HCEC 1CT (cell line): ENCODE measurements around the gene STX18.
A peak's percentile ranks its signal among the peaks of the same experiment; 100 is the strongest.
"Not testable (repeated sequence)": the region's sequence is repeated elsewhere in the genome, so short reads cannot be mapped to it uniquely, and the experiment has no call there.

ENCODE experiments used
- DNase-seq: peaks from one replicate; pipeline ENCODE4 v3.0.0-alpha.2; 2017

The STX18 gene

DNA sequence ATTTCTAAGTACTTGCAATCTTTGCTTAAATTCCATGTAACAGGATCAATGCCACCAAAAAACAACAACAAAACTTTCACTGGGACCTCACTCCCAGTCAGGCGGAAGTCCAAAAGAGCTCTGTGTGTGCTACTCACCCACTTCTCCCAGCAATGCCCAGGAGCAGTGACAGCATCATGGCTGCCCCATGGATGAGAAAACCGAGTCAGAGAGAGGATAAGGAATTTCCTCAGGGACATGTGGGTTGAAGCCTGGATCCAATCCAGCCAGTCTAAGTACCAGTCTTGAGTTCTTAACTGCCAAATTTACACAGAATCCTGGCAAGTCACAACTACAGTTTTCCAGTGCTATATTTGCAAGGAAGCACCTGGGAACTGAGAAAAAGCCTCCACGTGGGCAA lies 64.5 kb downstream of the STX18 start:
- DNase-seq: no peak

- DNase-seq: no peak
Observed at GRCh38 chr4:4474476-4474875, 67.4 kb downstream of the STX18 start.

DNA sequence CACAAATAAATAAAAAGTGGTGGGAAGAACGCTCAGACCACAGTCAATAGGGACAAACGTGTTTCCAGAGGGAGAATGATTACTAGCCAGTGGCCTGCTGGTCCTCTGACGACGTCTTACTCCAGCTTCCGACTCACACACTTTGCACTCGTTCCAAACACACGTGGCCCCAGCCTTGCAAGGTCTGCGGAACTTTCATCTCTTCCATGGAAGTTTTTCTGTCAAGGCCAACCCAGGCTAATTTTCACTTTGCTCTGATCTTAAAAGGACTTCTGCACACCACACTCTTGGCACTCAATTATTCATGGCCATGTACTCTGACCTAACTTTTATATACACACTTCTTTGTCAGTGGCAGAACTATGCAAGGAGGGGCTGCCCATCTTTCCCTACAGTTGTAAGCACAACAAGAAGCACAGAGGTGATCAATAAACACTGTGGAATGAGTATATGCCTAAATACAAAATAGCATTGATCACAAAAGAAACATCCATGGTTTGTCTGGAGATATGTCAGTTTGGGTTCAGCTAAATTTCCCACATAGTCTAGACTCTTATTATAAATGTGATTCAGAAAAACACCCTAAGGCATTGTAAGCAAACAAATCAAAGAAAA lies 69.4 kb downstream of the STX18 start:
- no peak for DNase-seq

- DNase-seq: no peak
Observed at GRCh38 chr4:4471195-4471594, 70.7 kb downstream of the STX18 start.

- DNase-seq: no peak
Observed at GRCh38 chr4:4470208-4470607, 71.6 kb downstream of the STX18 start.

DNA sequence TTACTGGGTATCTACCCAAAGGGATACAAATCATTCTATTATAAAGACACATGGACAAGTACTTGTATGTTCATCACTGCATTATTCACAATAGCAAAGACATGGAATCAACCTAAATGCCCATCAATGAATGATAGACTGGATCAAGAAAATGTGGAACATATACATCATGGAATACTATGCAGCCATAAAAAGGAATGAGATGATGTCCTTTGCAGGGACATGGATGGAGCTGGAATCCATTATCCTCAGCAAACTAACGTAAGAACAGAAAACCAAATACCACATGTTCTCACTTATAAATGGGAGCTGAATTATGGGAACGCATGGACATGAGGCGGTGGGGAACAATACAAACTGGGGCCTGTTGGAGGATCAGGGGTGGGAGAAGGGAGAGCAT lies 76.6 kb downstream of the STX18 start:
- not testable (repeated sequence) for DNase-seq

DNA sequence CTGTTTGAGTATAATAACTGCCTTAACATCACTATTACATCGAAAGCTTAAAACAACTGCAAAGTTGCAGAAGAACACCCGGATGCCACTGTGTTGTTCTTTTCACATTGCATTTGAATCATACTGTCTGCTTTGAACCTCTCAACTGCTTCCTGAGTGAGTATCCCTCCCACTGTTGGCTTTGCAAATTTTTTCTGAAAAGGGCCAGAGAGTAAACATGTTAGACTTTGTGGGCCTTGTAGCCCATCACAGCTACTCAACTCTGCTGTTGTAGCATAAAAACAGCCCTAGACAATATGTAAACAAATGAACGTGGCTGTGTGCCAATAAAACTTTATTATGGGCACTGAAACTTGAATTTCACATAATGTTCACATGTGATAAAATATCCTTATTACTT lies 78.9 kb downstream of the STX18 start:
- DNase-seq: no peak

GRCh38 chr4:4461850-4462249 lies 80.0 kb downstream of the STX18 start:
- DNase-seq: no peak

GRCh38 chr4:4461178-4461577 lies 80.7 kb downstream of the STX18 start:
- DNase-seq: no peak

DNA sequence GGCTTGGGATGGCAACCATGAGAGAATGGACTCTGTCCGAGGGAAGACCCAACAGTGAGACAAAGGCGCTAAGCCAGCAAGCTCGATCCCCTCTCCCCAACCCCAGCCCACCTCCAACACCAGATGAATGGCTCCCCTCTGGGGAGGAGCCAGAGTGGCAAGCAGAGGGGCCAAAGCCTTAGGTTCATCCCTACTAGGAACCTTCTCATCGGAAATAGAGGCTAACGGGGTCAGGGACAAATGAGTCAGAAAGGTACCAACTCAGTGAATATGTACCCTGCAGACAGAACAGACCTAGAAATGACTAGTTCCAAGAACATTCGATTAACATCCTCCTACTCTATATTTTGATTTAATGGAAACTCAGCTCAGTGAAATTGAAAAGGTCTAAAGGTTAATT lies 81.1 kb downstream of the STX18 start:
- DNase-seq: no peak

GRCh38 chr4:4459181-4459580 lies 82.7 kb downstream of the STX18 start:
- no peak for DNase-seq

DNA sequence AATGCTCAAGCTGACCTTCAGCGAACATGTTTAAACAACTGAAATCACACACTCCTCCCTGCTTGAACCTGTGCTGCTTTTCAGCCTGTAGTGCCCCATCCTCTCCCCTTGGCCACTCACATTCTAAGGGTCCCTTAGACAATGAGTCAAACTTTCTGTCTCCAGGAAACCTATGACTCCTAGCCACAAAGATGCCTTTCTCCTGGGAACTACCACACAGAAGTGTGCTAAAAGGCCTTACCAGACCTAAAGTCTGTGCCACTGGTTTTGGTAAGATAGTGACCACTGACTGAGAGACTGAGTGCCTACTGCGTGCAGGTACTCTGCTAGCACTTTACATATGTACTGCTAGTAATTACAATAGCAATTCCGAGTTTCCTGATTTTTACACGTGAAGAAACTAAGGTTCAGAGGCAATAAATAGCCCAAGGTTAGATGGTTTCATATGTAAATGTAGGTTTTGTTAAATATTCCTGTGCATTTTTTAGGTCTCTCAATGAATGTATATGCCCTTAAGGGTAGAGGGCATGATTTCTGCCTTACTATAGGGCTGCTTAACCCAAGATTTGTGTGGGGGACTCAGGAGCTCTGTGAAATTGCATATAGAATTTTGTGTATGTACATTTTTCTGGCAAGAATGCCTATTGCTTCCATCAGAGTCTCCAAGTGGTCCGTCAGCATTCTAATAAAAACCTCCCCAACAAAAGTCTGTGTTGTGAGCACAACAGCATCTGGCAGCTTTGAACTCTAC lies 83.9 kb downstream of the STX18 start:
- DNase-seq: no peak

DNA sequence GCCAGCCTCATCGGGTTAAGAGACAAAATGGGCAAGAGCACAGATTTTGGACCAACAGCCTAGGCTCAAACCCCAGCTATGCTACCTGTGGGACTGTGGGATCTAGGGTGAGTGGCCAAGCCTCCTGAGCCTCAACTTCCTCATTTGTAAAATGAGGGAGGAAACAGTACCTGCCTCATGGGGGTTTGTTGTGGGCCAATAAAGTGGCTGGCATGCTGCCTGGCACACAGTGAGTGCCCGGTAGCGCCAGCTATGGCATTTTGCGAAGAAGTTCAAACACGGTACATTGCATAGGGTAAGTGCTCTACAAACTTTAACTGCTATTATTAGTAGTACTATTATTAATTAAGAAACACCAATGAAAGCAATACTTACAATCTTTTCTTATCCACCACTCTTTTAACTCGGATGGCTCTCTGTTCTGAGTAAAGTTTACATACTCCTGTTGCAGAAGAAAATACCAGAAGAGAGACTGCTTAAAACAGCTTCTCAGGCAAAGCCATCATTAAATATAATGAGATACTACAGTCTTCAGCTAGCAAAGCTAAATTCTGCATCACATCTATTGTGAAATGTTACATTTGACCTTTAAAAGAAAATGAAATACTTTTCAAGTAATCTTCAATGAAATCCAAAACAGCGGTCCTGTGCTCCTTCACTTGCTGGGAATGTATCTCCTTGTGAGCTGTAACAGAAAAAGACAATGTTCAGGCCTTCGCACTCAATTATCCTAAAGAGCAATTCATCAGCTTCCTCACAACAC lies 84.9 kb downstream of the STX18 start:
- DNase-seq: no peak

DNA sequence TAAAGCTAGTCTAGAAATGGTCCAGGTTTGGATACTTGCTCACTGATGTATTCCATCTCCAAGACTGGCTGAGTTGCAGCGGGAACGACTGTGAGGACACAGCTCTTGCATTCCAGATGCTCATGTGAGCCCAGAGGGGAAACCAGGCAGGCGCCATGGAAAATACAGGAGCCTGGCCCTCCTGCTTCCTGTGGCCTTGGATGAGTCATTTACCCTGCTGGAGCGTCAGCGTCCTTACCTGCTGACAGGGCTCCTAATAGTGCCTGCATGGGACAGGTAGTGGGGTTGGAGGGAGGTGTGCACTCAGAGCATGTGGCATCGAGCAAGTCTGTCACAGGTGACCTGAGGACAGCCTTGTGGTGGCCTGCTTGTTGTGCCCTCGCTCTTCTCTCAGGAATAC lies 85.5 kb downstream of the STX18 start:
- DNase-seq: no peak

DNA sequence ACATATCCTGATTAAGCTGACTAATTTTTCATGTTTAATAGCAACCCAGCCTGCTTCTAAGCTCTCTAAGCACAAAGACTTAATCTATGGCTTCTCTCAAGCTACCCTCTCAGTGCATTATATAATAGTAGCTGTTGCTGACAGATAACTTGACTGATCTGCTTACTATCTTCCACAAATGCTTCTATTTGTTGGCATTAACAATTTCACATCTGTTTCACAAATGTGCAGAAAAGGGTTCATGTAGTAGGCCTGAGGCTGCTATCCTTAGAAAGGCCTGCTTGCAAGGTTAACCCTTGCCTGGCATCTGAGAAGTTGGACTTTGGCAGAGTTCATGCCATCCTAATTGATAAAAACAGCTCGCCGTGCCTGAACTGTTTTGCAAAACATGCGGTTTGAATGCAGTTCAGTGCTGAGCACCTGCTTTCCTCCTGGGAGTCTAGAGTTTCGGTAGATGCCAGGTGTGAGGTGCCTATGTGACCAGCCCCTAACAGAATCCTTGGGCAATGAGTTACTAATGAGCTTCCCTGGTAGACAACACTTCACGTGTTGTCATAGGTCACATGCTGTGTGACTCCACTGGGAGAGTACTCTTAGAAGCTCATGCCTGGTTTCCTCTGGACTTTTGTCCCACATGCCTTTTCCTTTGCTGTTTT lies 86.5 kb downstream of the STX18 start:
- no peak for DNase-seq

DNA sequence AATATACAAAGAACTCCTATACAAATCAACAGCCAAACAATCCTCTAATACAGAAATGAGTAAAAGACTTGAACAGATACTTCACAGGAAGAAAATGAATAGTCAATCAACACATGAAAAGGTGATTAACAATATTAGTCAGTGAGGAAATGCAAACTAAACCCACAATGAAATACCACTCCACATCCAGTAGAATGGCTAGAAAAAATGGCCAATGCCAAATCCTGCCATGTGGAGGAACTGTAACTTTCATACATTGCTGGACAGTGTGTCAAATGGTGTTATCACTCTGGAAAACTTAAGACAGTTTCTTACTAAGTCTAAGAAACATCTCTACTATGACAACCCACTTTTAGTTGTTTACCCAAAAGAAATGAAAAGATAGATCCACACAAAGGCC lies 95.4 kb downstream of the STX18 start:
- no peak for DNase-seq

GRCh38 chr4:4443821-4444220 lies 98.0 kb downstream of the STX18 start:
- DNase-seq: peak; percentile 35

DNA sequence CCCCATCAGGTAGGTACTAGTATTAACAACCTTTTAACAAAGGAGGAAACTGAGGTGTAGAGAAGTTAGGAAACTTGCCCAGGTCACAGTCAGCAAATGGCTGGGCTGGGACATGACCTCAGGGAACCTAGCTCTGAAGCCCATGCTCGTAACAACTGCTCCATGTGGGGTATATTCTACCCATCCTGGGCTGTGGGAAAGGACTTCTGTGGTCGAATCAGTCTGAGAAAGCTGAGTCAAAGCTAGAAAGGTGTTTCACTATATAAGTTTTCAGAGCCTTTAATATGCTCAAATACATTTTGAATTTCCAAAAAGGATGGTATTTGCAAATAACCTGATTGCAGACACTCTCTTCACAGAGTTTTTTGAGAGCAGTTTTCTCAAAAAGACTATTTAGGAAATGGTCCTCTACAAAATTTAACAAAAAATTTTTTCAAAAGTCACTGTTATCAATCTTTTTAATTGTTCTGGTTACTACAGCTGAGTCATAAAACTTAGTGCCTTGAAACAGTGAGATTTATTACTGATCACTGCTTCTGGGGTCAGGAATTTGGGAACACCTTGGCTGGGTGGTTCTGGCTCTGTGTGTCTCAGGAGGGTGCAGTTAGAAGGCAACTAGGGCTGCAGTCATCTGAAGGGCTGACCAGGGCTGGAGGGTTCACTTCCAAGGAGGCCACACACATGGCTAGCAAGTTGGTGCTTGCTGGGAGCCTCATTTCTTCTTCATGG lies 101.4 kb downstream of the STX18 start:
- DNase-seq: no peak

DNA sequence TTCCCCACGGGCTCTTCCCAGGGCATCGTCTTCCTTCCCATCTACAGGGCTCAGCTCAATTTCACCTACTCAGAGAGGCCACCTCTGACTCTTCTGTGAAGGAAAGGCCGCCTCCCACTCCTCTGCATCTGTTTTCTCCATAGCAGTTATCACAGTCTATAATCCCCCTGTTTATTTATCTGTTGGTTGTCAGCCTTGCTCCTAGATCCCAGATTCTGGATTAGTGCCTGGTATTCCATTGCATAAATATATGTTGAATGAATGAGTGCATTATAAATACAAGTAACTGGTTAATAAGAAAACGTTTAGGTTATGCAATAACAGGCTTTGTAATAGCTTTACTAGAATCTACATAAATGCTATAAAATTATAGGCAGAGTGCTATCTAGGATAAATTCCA lies 102.1 kb downstream of the STX18 start:
- DNase-seq: peak; percentile 0

GRCh38 chr4:4438891-4439290 lies 103.0 kb downstream of the STX18 start:
- no peak for DNase-seq

DNA sequence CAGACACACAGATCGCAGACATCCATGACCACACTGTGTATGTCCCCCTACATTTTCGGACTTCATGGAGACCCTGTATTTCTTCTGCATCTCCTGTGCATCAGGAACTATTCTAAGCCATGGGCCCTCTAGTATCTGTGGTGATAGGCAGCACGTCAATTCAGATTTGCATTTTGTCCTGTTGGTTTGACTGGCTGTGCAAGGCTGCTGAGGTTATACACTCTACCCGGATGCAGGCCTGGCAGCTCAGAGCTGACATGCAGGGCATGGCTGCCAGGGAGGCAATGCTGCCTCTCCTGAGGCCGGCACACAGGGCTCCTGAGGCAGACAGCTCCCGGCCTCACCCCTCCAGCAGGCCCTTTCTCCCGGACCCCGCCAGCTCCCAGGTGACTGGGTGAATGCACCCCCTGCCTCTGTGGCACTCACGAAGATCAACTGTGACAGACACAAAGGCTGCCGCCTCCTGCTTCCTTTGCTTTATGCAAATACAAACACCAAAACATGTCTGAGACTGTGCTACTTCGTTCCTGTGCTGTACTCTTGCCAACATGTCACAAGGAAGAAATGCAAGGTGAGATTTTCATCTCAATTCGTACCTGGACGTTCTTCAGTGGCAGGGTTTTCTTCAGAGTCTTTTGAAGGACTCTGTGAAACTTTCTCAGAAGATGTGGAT lies 103.9 kb downstream of the STX18 start:
- DNase-seq: no peak

DNA sequence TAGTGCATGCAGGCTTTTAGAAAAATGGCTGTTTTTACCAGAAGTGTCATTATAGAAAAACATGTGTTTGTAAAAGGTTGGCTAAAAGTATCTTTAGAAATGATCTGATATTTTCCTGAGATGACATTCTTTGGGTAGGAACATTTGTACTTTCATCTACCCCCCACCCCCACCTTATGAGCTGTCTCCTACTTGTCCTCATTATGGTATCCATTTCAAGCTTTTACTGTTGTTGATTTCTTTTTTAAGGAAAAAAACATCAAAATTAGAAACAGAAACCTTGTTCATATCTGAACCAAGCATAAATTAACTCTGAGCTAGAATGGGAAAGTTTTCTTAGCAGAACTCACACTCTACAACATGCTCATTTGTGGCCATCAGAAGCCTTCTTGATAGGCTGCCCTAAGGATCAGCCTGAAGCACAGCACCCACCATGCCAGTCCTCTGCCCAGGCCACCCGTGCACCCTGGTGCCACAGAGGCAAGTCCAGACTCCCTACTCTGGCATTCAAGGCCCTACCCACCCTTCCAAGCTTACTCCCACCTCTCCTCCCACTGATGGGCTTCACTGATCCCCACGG lies 105.5 kb downstream of the STX18 start:
- no peak for DNase-seq
